GM12892 (cell line): Measurements from ENCODE around the gene ZBTB12.

Source experiments
- POLR2A ChIP-seq: IDR thresholded peaks from 2 replicates; pipeline ENCODE4 v1.6.1; 2011; ENCODE audit warnings: low read depth, low read length, control low read depth
- POLR2AphosphoS5 ChIP-seq: IDR thresholded peaks from 2 replicates; pipeline ENCODE4 v1.6.1; 2011; ENCODE audit warnings: low read depth, low read length, control low read depth
- TAF1 ChIP-seq: IDR thresholded peaks from 2 replicates; pipeline ENCODE4 v1.6.1; 2011; ENCODE audit warnings: low read depth, mild to moderate bottlenecking, control low read depth, low read length, borderline replicate concordance

DNA sequence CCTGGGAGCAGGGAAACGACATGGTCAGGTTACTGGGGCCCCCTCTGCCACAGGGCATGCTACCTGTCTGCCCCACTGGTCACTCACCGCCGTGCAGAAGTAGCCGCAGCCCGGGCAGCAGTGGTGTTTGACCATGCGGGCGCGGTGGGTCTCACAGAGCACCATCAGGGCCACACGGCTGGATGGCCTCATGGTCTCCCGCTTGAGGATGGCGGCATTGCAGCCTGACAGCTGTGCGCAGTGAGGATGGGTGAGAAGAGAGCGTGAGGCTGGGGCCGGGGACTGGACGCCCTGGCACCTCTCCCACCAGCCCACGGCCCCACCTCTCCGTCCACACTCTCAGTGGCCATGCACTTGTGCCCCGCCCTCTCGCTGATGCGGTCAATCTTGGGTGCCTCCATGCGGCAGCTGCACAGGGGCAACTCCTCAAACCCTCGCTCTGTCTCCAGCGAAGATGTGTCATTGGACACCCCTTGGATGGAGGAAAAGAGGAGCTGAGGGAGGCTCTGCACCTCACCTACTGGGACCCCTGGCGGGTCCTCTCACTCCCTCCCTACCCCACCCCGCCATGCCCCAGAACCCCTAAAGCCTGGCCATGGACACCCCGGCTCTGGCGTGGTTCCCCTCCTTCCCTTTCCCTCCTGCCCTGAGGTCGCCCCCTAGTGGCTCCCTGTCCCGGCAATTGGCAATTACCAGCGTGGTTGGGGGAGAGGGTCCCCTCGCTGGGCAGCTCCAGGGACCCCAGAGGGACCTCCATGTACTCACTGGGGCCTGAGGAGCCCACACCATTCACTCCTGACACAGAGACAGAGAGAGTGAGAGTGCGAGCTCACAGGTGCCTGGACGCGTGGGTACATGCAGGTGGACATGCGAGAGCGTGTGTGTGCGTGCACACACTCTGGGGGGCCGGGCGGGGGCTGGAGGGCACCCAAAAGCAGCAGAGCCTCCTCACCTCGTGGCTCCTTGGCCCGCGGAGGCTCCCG is 13.3 kb downstream of the ZBTB12 start:
- TF ChIP-seq TAF1 (no peak), POLR2A (no peak), POLR2AphosphoS5 (no peak)
